T-helper 2 cell (primary cell): Measurements from ENCODE around the gene PRPF31.

Experiments
- DNase-seq, 5 experiments: peaks; one replicate each; pipeline versions ENCODE4 v3.0.0 to v3.0.0-alpha.2; 2012 to 2022

Gene PRPF31

GRCh38 chr19:54141356-54141755 is 25.8 kb downstream of the PRPF31 start:
- DNase-seq: no peak

- DNase-seq: no peak
Measured at GRCh38 chr19:54142166-54142780, 26.7 kb downstream of the PRPF31 start.

- no peak for DNase-seq
Measured at GRCh38 chr19:54145541-54146158, 30.1 kb downstream of the PRPF31 start.

GRCh38 chr19:54147676-54148075 is 32.1 kb downstream of the PRPF31 start:
- DNase-seq: no peak

GRCh38 chr19:54148158-54148557 is 32.6 kb downstream of the PRPF31 start:
- no peak for DNase-seq

GRCh38 chr19:54149021-54149812 is 33.7 kb downstream of the PRPF31 start:
- DNase-seq: no peak

GRCh38 chr19:54151362-54152035 is 35.9 kb downstream of the PRPF31 start:
- DNase-seq: no peak

GRCh38 chr19:54152267-54152666 is 36.7 kb downstream of the PRPF31 start:
- DNase-seq: no peak

GRCh38 chr19:54152878-54153524 is 37.4 kb downstream of the PRPF31 start:
- DNase-seq: no peak

- DNase-seq: no peak
Measured at GRCh38 chr19:54153731-54154326, 38.3 kb downstream of the PRPF31 start.

- DNase-seq: peak in 3 of 5 experiments; percentile 33 to 92 (median 41)
Measured at GRCh38 chr19:54154603-54155345, 39.2 kb downstream of the PRPF31 start.

- no peak for DNase-seq
Measured at GRCh38 chr19:54155694-54156093, 40.1 kb downstream of the PRPF31 start.

GRCh38 chr19:54156490-54156889 is 40.9 kb downstream of the PRPF31 start:
- no peak for DNase-seq

- DNase-seq: no peak
Measured at GRCh38 chr19:54156953-54157352, 41.4 kb downstream of the PRPF31 start.

- peak in 3 of 5 experiments; percentile 15 to 70 (median 21) for DNase-seq
Measured at GRCh38 chr19:54158812-54159351, 43.3 kb downstream of the PRPF31 start.

- DNase-seq: peak; percentile 90 to 100 (median 99)
Measured at GRCh38 chr19:54159352-54160181, 44.0 kb downstream of the PRPF31 start, which contains the start of gene LENG1. Gene LENG1 (minus strand): TSS chr19:54159721. CDS start chr19:54159695, 26 bp downstream.

GRCh38 chr19:54160182-54160811 is 44.7 kb downstream of the PRPF31 start:
- no peak for DNase-seq

GRCh38 chr19:54160854-54161253 is 45.3 kb downstream of the PRPF31 start:
- no peak for DNase-seq

GRCh38 chr19:54162241-54162805 is 46.8 kb downstream of the PRPF31 start:
- DNase-seq: peak; percentile 59 to 83 (median 67)
